PC-9 (cell line): ENCODE data around the gene S100A6. TPM values are rescaled to one million over a fixed set of nuclear protein-coding genes. Genes with fewer than 3 reads are reported as not detected.

ENCODE experiments used
- BruUV-seq: library from RNA; stranded (reverse); fragments of 400-500 nt; replicated peaks from 2 replicates; lab custom pipeline; 2021; lab: Mats Ljungman, UMichigan
- CTCF ChIA-PET: fragments of 300-600 bp; sonication (Branson Sonifier 250); formaldehyde crosslinking; loops from one replicate; lab custom pipeline; 2022; ENCODE audit warnings: antibody characterized with exemption; lab: Charles Lee
- POLR2A ChIA-PET: fragments of 300-600 bp; sonication (Branson Sonifier 250); formaldehyde crosslinking; loops from one replicate; lab custom pipeline; 2022; ENCODE audit warnings: antibody characterized with exemption; ENCODE audit not compliant: unreplicated experiment; lab: Charles Lee
- DNase-seq, 2 experiments: peaks; one replicate each; pipeline versions ENCODE4 v3.0.0 to v3.0.0-alpha.2; 2015 to 2022; ENCODE audit warnings: mixed read lengths in 1 of 2
- H2AFZ ChIP-seq: fragments of 200-600 bp; sonication (generic); 2 replicates; pipeline ENCODE4 v1.8.1; 2017; ENCODE audit warnings: antibody characterized with exemption
- H3F3A ChIP-seq: fragments of 200-600 bp; sonication (generic); 2 replicates; pipeline ENCODE4 v1.8.1; 2017; ENCODE audit warnings: antibody characterized with exemption, mild to moderate bottlenecking, low read depth; ENCODE audit not compliant: insufficient read depth
- H3K27ac ChIP-seq: fragments of 200-600 bp; sonication (generic); 2 replicates; pipeline ENCODE4 v1.6.1; 2016; ENCODE audit warnings: mixed run types
- H3K27me3 ChIP-seq: fragments of 200-600 bp; sonication (generic); 2 replicates; pipeline ENCODE4 v1.6.1; 2016; ENCODE audit warnings: low read depth, mixed run types; ENCODE audit not compliant: insufficient read depth
- H3K36me3 ChIP-seq: fragments of 200-600 bp; sonication (generic); 2 replicates; pipeline ENCODE4 v1.6.1; 2016; ENCODE audit warnings: low read depth, mixed run types
- H3K4me1 ChIP-seq: fragments of 200-600 bp; sonication (generic); replicated peaks from 2 replicates; pipeline ENCODE4 v1.6.1; 2016; ENCODE audit warnings: mixed run types; ENCODE audit not compliant: insufficient read depth
- H3K4me2 ChIP-seq: fragments of 200-600 bp; sonication (generic); 2 replicates; pipeline ENCODE4 v1.6.1; 2017; ENCODE audit warnings: mixed run types
- H3K4me3 ChIP-seq: fragments of 200-600 bp; sonication (generic); 2 replicates; pipeline ENCODE4 v1.6.1; 2016; ENCODE audit warnings: mixed run types
- H3K79me2 ChIP-seq: fragments of 200-600 bp; sonication (generic); 2 replicates; pipeline ENCODE4 v1.6.1; 2017; ENCODE audit warnings: low read depth, mixed run types
- H3K9me2 ChIP-seq: fragments of 200-600 bp; sonication (generic); 2 replicates; pipeline ENCODE4 v1.8.1; 2017; ENCODE audit warnings: mild to moderate bottlenecking; ENCODE audit not compliant: insufficient read depth
- H3K9me3 ChIP-seq: fragments of 200-600 bp; sonication (generic); 2 replicates; pipeline ENCODE4 v1.8.1; 2016; ENCODE audit warnings: low read depth; ENCODE audit not compliant: insufficient read depth
- H4K20me1 ChIP-seq: fragments of 200-600 bp; sonication (generic); 2 replicates; pipeline ENCODE4 v1.8.1; 2017; ENCODE audit not compliant: insufficient read depth
- EZH2 ChIP-seq: fragments of 200-600 bp; sonication (generic); IDR thresholded peaks from 2 replicates; pipeline ENCODE4 v1.8.0; 2017; ENCODE audit warnings: antibody characterized with exemption, low read depth
- intact Hi-C: fragments of 100-400 bp; cut with micrococcal nuclease; formaldehyde crosslinking; loops from one replicate; pipeline ENCODE4 v1.10.0; 2022; ENCODE audit not compliant: unreplicated experiment
- total RNA-seq: library from RNA; stranded (reverse); gene quantifications from 2 replicates; pipeline ENCODE4 v1.2.3, GENCODE V29; 2021
- TF ChIP-seq, protein P1 (sequence below): fragments of 200-600 bp; sonication (generic); conservative IDR thresholded peaks from 2 replicates; pipeline ENCODE4 v1.6.1; 2017; ENCODE audit warnings: mixed run types, antibody characterized with exemption, mild to moderate bottlenecking, moderate library complexity

S100A6 gene
- total RNA-seq, 1 experiment from 2014 or later = 994 TPM

- Histone ChIP-seq H3K79me2 (no peaks in the 10 kb centered on the region), H3K36me3 (no peaks in the 10 kb centered on the region), H3K4me3 (no peak overlapping the region), H3K27ac (no peak overlapping the region), H2AFZ (no peak overlapping the region), H4K20me1 (no peaks in the 10 kb centered on the region), H3K4me2 (no peak overlapping the region), H3F3A (peaks cover 9% of the 10 kb centered on the region), H3K9me2 (no peaks in the 10 kb centered on the region), H3K9me3 (no peaks in the 10 kb centered on the region), H3K27me3 (no peaks in the 10 kb centered on the region), H3K4me1 (peaks cover 30% of the 10 kb centered on the region)
- intact Hi-C loops = no loop called here
- ChIA-PET POLR2A (no interaction called here), CTCF (interaction anchor here (0.5 kb wide), 1 partner anchor 69 kb away, joined by 3 read pairs; no protein-coding TSS in a partner anchor)
- no TSS peak for BruUV-seq
- DNase-seq = no peak
- no peak for TF ChIP-seq EZH2
- TF ChIP-seq, protein P1, sequence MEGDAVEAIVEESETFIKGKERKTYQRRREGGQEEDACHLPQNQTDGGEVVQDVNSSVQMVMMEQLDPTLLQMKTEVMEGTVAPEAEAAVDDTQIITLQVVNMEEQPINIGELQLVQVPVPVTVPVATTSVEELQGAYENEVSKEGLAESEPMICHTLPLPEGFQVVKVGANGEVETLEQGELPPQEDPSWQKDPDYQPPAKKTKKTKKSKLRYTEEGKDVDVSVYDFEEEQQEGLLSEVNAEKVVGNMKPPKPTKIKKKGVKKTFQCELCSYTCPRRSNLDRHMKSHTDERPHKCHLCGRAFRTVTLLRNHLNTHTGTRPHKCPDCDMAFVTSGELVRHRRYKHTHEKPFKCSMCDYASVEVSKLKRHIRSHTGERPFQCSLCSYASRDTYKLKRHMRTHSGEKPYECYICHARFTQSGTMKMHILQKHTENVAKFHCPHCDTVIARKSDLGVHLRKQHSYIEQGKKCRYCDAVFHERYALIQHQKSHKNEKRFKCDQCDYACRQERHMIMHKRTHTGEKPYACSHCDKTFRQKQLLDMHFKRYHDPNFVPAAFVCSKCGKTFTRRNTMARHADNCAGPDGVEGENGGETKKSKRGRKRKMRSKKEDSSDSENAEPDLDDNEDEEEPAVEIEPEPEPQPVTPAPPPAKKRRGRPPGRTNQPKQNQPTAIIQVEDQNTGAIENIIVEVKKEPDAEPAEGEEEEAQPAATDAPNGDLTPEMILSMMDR = no peak
Observed at GRCh38 chr1:153553096-153553495, 17.3 kb upstream of the S100A6 start.

- no peak for DNase-seq
Observed at GRCh38 chr1:153552335-153552734, 16.5 kb upstream of the S100A6 start.

GRCh38 chr1:153550827-153551500 lies 15.2 kb upstream of the S100A6 start:
- no peak for DNase-seq
- ChIA-PET CTCF (no interaction called here), POLR2A (interaction anchor here (0.6 to 0.7 kb wide), 2 partner anchors 9 to 1450 kb away, joined by 4 read pairs; no protein-coding TSS in a partner anchor)
- H3K4me3 ChIP-seq = no peak overlapping the region
- no peak overlapping the region for H2AFZ ChIP-seq
- H3K36me3 ChIP-seq = no peaks in the 10 kb centered on the region
- TF ChIP-seq, protein P1 = no peak
- no peak for TF ChIP-seq EZH2
- H3K79me2 ChIP-seq = no peaks in the 10 kb centered on the region
- peaks cover 45% of the 10 kb centered on the region for H3K4me1 ChIP-seq
- H4K20me1 ChIP-seq = no peaks in the 10 kb centered on the region
- H3K27me3 ChIP-seq = no peaks in the 10 kb centered on the region
- no peaks in the 10 kb centered on the region for H3K9me2 ChIP-seq
- no peak overlapping the region for H3K27ac ChIP-seq
- H3F3A ChIP-seq = peaks cover 9% of the 10 kb centered on the region; the same call in 1 of the 2 replicates
- BruUV-seq = no TSS peak
- intact Hi-C loops = no loop called here
- H3K4me2 ChIP-seq = no peak overlapping the region
- H3K9me3 ChIP-seq = no peaks in the 10 kb centered on the region

More at GRCh38 chr1:153552335-153552734, 16.5 kb upstream of the S100A6 start:
- H3K36me3 ChIP-seq = no peaks in the 10 kb centered on the region
- POLR2A ChIA-PET = no interaction called here
- H4K20me1 ChIP-seq = no peaks in the 10 kb centered on the region
- no peaks in the 10 kb centered on the region for H3K27me3 ChIP-seq
- H3K4me3 ChIP-seq = no peak overlapping the region
- BruUV-seq = no TSS peak
- no peak overlapping the region for H3K4me2 ChIP-seq
- no peaks in the 10 kb centered on the region for H3K9me3 ChIP-seq
- H3K79me2 ChIP-seq = no peaks in the 10 kb centered on the region
- TF ChIP-seq, protein P1 = no peak
- no peak for TF ChIP-seq EZH2
- intact Hi-C loops = no loop called here
- H2AFZ ChIP-seq = no peak overlapping the region
- no peaks in the 10 kb centered on the region for H3K9me2 ChIP-seq
- peaks cover 9% of the 10 kb centered on the region; the same call in 1 of the 2 replicates for H3F3A ChIP-seq
- CTCF ChIA-PET = no interaction called here
- H3K27ac ChIP-seq = no peak overlapping the region
- peaks cover 31% of the 10 kb centered on the region for H3K4me1 ChIP-seq
